GM18858 (cell line): Measurements from ENCODE around the gene ZNF83.
"Not testable (repeated sequence)": the region's sequence is repeated elsewhere in the genome, so short reads cannot be mapped to it uniquely, and the experiment has no call there.

Experiments
- ATAC-seq: cut with Tn5 transposase; IDR thresholded peaks from one replicate; pipeline ENCODE4 v1.9.1; 2021; ENCODE audit not compliant: unreplicated experiment

The ZNF83 gene

GRCh38 chr19:52570000-52570861 lies 67.9 kb downstream of the ZNF83 start, which contains the start of gene ZNF701:
Gene ZNF701, plus strand, starts transcription at chr19:52570287. Its CDS starts 3,861 bp downstream, at chr19:52574148.
- no peak for ATAC-seq

- not testable (repeated sequence) for ATAC-seq
These were observed 68.5 kb downstream of the ZNF83 start for GRCh38 chr19:52569638-52569999.

GRCh38 chr19:52567921-52568320 lies 70.2 kb downstream of the ZNF83 start:
- ATAC-seq: no peak

- ATAC-seq: no peak
These were observed 71.6 kb downstream of the ZNF83 start for GRCh38 chr19:52566588-52566987.

- no peak for ATAC-seq
These were observed 72.0 kb downstream of the ZNF83 start for GRCh38 chr19:52566121-52566520.
